ENCODE data around the gene RHCE.
"Not testable (repeated sequence)": the region's sequence is repeated elsewhere in the genome, so short reads cannot be mapped to it uniquely, and the experiment has no call there.

RHCE gene

GRCh38 chr1:25432749-25433388 is 12.2 kb upstream of the RHCE start:
- DNase-seq, result no peak

- DNase-seq, result peak; percentile 33
Measured at GRCh38 chr1:25431955-25432719, 11.5 kb upstream of the RHCE start.

- DNase-seq, result no peak
Measured at GRCh38 chr1:25430967-25431881, 10.6 kb upstream of the RHCE start.

- peak; percentile 96 for DNase-seq
Measured at GRCh38 chr1:25430073-25430966, 9.7 kb upstream of the RHCE start, which contains the start of gene MACO1. Gene MACO1, plus strand, starts transcription at chr1:25430897. Its CDS starts 202 bp downstream, at chr1:25431099.

GRCh38 chr1:25428475-25429166 is 8.0 kb upstream of the RHCE start:
- DNase-seq, result no peak

GRCh38 chr1:25427696-25428095 is 7.1 kb upstream of the RHCE start:
- no peak for DNase-seq

- peak; percentile 44 for DNase-seq
Measured at GRCh38 chr1:25425098-25426085, 4.8 kb upstream of the RHCE start.

GRCh38 chr1:25423206-25423605 is 2.6 kb upstream of the RHCE start:
- not testable (repeated sequence) for DNase-seq

- not testable (repeated sequence) for DNase-seq
Measured at GRCh38 chr1:25419339-25419738, 1.3 kb downstream of the RHCE start.

- DNase-seq, result not testable (repeated sequence)
Measured at GRCh38 chr1:25417280-25417679, 3.3 kb downstream of the RHCE start.

GRCh38 chr1:25414578-25414977 is 6.0 kb downstream of the RHCE start:
- DNase-seq, result not testable (repeated sequence)

- DNase-seq, result not testable (repeated sequence)
Measured at GRCh38 chr1:25414157-25414556, 6.5 kb downstream of the RHCE start.

- not testable (repeated sequence) for DNase-seq
Measured at GRCh38 chr1:25412872-25413623, 7.6 kb downstream of the RHCE start.

- not testable (repeated sequence) for DNase-seq
Measured at GRCh38 chr1:25409641-25410427, 10.8 kb downstream of the RHCE start.

- DNase-seq, result not testable (repeated sequence)
Measured at GRCh38 chr1:25405731-25406305, 14.8 kb downstream of the RHCE start.

GRCh38 chr1:25402947-25403803 is 17.4 kb downstream of the RHCE start:
- not testable (repeated sequence) for DNase-seq

GRCh38 chr1:25398079-25398478 is 22.5 kb downstream of the RHCE start:
- DNase-seq, result not testable (repeated sequence)
